Stomach smooth muscle (tissue), 2 donors: ENCODE data around the gene ZBTB20.

Experiments used
- H3K27ac ChIP-seq: one replicate; pipeline ENCODE4 v1.7.0; 2013; ENCODE audit warnings: mild to moderate bottlenecking, low read length, inconsistent platforms
- H3K27me3 ChIP-seq, 2 donors: one replicate each; pipeline ENCODE4 v1.7.0; 2013; ENCODE audit warnings: low read length in 2 of 2; ENCODE audit not compliant: insufficient read depth in 2 of 2, control insufficient read depth in 1 of 2
- H3K36me3 ChIP-seq, 2 donors: one replicate each; pipeline ENCODE4 v1.7.0; 2013; ENCODE audit warnings: low read length in 2 of 2; ENCODE audit not compliant: control insufficient read depth in 2 of 2, insufficient read depth in 2 of 2
- H3K4me1 ChIP-seq: one replicate; pipeline ENCODE4 v1.7.0; 2013; ENCODE audit warnings: low read length; ENCODE audit not compliant: control insufficient read depth, insufficient read depth
- H3K4me3 ChIP-seq, 2 donors: one replicate each; pipeline ENCODE4 v1.7.0; 2013; ENCODE audit warnings: low read length in 2 of 2
- H3K9ac ChIP-seq, 2 donors: one replicate each; pipeline ENCODE4 v1.7.0; 2013; ENCODE audit warnings: low read length in 2 of 2, mild to moderate bottlenecking in 1 of 2
- H3K9me3 ChIP-seq, 2 donors: one replicate each; pipeline ENCODE4 v1.7.0; 2013; ENCODE audit warnings: low read length in 2 of 2; ENCODE audit not compliant: control insufficient read depth in 2 of 2
- donor health status: healthy.
- donor health status: Pancreatic carcinoma.

The ZBTB20 gene

DNA sequence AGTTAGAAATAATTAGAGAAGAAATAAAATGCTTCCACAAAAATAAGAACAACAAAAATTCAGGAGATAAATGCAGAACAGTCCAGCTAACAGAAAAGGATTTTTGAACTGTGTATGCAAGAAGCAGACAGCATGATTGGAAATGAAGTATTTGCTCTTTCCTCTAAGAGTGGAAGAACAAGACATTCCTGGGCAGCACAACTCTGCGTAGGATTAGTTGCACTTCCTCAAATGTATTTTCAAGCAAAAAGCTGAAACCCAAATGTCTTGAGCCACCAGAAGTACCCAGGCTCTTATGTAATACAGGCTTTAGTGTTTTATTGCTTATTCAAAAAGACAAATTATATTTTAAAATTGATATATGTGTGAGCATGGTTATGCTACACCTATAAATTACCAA is 127.2 kb downstream of the ZBTB20 start:
- Histone ChIP-seq H3K27me3 (no peaks in the 10 kb centered on the region), H3K9ac (no peak overlapping the region), H3K9me3 (no peaks in the 10 kb centered on the region), H3K4me3 (no peak overlapping the region), H3K36me3 (no peaks in the 10 kb centered on the region), H3K27ac (no peak overlapping the region), H3K4me1 (no peaks in the 10 kb centered on the region)

DNA sequence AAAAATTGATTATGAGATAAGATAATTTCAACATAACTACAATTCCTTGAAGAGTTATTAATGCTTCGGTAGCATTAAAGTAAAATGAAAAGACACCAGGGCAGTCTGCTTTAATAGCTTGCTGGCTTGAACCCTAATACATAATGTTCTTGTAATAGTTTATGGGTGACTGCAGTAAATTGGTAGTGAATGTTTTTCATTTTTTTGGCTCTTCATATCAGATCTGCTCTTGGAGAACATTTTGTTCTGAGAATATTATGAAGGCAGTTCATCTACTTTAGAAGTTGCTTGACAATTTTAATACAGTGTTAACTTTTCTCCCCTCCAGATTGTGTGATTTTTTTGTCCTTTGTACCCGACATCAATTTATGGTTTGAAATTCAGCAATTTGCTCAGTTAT is 128.4 kb downstream of the ZBTB20 start:
- H3K4me1 ChIP-seq = no peaks in the 10 kb centered on the region
- H3K27ac ChIP-seq = no peak overlapping the region
- no peaks in the 10 kb centered on the region for H3K9me3 ChIP-seq
- H3K4me3 ChIP-seq = no peak overlapping the region
- no peaks in the 10 kb centered on the region for H3K27me3 ChIP-seq
- no peaks in the 10 kb centered on the region for H3K36me3 ChIP-seq
- no peak overlapping the region for H3K9ac ChIP-seq

GRCh38 chr3:115007966-115008365 is 139.1 kb downstream of the ZBTB20 start:
- no peak overlapping the region for H3K4me3 ChIP-seq
- no peaks in the 10 kb centered on the region for H3K9me3 ChIP-seq
- H3K36me3 ChIP-seq = no peaks in the 10 kb centered on the region
- H3K27ac ChIP-seq = no peak overlapping the region
- H3K4me1 ChIP-seq = no peaks in the 10 kb centered on the region
- no peaks in the 10 kb centered on the region for H3K27me3 ChIP-seq
- no peak overlapping the region for H3K9ac ChIP-seq

GRCh38 chr3:115004201-115005140 is 142.6 kb downstream of the ZBTB20 start:
- no peak overlapping the region for H3K9ac ChIP-seq
- H3K27me3 ChIP-seq = no peaks in the 10 kb centered on the region
- no peaks in the 10 kb centered on the region for H3K4me1 ChIP-seq
- H3K27ac ChIP-seq = no peak overlapping the region
- H3K36me3 ChIP-seq = peaks cover 0 to 4% of the 10 kb centered on the region in 2 donors
- H3K9me3 ChIP-seq = no peaks in the 10 kb centered on the region
- no peak overlapping the region for H3K4me3 ChIP-seq

DNA sequence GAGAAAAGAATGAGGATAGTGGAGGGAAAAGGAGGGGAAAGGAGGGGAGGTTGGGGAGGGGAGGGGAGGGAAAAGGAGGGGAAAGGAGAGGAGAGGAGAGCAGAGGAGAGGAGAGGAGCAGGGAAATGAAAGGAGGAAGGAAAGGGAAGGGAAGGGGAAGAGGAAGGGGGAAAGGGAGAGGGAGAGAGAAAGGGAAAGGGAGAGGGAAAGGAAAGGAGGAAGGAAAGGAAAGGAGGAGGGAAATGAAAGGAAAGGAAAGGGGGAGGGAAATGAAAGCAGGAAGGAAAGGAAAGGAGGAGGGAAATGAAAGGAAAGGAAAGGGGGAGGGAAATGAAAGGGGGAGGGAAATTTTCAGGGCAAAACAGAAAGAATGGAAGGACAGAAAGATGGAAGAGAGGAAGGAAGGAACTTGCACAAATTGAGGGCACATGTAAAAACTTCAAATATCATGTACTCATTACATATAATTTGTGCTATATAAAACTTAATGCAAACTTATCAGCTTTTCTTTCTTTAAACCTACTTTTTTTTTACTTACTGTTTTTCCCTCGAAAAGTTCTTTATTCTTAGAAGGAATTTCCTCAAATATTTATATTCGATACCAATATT is 148.0 kb downstream of the ZBTB20 start:
- no peaks in the 10 kb centered on the region for H3K4me1 ChIP-seq
- H3K4me3 ChIP-seq = no peak overlapping the region
- no peak overlapping the region for H3K9ac ChIP-seq
- no peaks in the 10 kb centered on the region for H3K27me3 ChIP-seq
- peaks cover 0 to 4% of the 10 kb centered on the region in 2 donors for H3K36me3 ChIP-seq
- no peaks in the 10 kb centered on the region for H3K9me3 ChIP-seq
- H3K27ac ChIP-seq = no peak overlapping the region

DNA sequence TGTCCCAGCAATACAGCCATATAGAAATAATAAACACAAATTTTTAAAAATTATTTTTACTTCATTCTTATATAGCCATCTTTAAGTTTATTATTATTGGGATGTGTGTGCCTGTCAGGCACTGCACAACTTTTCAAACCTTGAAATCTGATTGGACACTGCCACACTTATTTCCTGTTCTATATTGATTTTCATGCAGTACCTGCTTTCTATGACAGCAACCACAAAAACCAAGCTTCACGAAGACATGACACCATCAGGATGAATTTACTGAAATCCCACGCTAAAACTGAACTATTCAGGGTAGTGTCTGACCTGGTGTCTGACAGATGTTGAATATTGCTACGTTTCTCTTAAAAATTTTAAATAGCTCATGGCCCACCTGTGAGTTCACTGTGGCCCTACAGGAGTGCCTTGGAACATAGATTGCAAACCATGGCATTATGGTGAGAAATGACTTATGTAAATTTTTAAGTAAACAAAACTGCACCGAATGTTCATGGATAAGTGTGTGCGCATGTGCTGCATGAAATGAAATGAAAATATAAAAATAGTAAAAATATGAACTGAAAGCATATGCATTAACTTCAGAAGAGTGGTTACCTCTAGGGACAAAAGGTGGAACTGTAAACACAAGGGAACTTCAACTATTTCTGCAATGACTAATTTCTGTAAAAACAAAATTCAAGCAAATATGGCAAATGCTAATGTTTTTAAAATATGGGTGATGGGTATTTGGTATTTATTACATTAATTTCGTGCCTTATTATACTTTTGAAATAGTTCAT is 152.3 kb downstream of the ZBTB20 start:
- Histone ChIP-seq H3K4me1 (no peaks in the 10 kb centered on the region), H3K27ac (no peak overlapping the region), H3K9ac (no peak overlapping the region), H3K36me3 (no peaks in the 10 kb centered on the region), H3K9me3 (no peaks in the 10 kb centered on the region), H3K4me3 (no peak overlapping the region), H3K27me3 (no peaks in the 10 kb centered on the region)

DNA sequence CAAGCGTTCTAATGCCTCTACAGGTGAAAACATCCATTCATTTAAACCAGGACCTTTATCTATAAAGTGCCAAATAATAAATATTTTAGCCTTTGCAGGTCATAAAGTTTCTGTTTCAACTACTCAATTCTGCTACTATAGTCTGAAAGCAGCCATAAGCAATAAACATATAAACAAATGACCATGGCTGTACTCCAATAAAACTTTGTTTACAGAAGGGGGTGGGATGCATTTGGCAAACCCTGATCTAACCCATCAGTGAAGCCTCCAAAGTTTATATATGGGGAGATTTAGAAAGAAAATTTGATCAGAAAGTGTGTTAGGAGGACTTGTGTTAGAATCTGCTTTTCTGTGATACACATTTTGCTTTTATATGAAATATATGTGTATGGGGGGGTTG is 161.3 kb downstream of the ZBTB20 start:
- H3K36me3 ChIP-seq = no peaks in the 10 kb centered on the region
- H3K27me3 ChIP-seq = no peaks in the 10 kb centered on the region
- H3K9me3 ChIP-seq = no peaks in the 10 kb centered on the region
- no peak overlapping the region for H3K4me3 ChIP-seq
- H3K27ac ChIP-seq = no peak overlapping the region
- no peak overlapping the region for H3K9ac ChIP-seq
- no peaks in the 10 kb centered on the region for H3K4me1 ChIP-seq

- no peak overlapping the region for H3K9ac ChIP-seq
These were observed 163.8 kb downstream of the ZBTB20 start for GRCh38 chr3:114983248-114983647.

DNA sequence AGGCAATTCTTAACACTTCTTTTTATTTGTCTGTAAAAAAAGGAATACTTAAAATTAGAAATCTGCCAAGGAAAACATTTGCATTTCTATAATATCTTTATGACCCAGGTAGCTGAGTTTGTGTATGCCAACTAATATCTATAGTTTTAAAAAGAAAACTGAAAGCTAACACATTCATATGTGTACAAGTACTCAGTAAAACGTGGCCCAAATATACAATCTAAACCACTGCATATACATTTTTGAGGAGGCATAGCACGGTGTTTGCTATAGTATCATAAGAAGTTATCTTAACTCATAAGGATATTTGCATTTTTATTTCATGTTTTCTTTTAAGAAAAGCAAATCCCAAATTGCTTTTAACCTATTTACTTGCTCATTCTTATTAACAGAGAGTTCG is 172.7 kb downstream of the ZBTB20 start:
- Histone ChIP-seq H3K9me3 (no peaks in the 10 kb centered on the region), H3K27me3 (no peaks in the 10 kb centered on the region), H3K4me3 (no peak overlapping the region), H3K9ac (no peak overlapping the region), H3K27ac (no peak overlapping the region), H3K4me1 (no peaks in the 10 kb centered on the region), H3K36me3 (no peaks in the 10 kb centered on the region)

More at GRCh38 chr3:114983248-114983647, 163.8 kb downstream of the ZBTB20 start:
- Histone ChIP-seq H3K27me3 (no peaks in the 10 kb centered on the region), H3K4me1 (no peaks in the 10 kb centered on the region), H3K36me3 (no peaks in the 10 kb centered on the region), H3K27ac (no peak overlapping the region), H3K4me3 (no peak overlapping the region), H3K9me3 (no peaks in the 10 kb centered on the region)

GRCh38 chr3:114973536-114973935 is 173.6 kb downstream of the ZBTB20 start:
- no peak overlapping the region for H3K27ac ChIP-seq
- no peaks in the 10 kb centered on the region for H3K4me1 ChIP-seq
- H3K9me3 ChIP-seq = no peaks in the 10 kb centered on the region
- no peak overlapping the region for H3K9ac ChIP-seq
- H3K36me3 ChIP-seq = no peaks in the 10 kb centered on the region
- no peak overlapping the region for H3K4me3 ChIP-seq
- H3K27me3 ChIP-seq = no peaks in the 10 kb centered on the region
